Thyroid gland (tissue), 4 donors: Measurements from ENCODE around the gene ST7.
"Not testable (repeated sequence)": the region's sequence is repeated elsewhere in the genome, so short reads cannot be mapped to it uniquely, and the experiment has no call there.

Experiments used
- CTCF ChIP-seq, 6 experiments: fragments of 200-600 bp in 3 of 6; fragments of 450-650 bp in 3 of 6; sonication (generic) in 3 of 6; IDR thresholded peaks; one replicate each; pipeline ENCODE4 v1.5.1; 2016 to 2019; ENCODE audit warnings: antibody characterized with exemption in 6 of 6, mild to moderate bottlenecking in 2 of 6, inconsistent platforms in 1 of 6, moderate library complexity in 1 of 6
- POLR2A ChIP-seq, 2 donors: fragments of 450-650 bp; IDR thresholded peaks; one replicate each; pipeline ENCODE4 v1.6.1; 2017; ENCODE audit warnings: antibody characterized with exemption in 2 of 2, mild to moderate bottlenecking in 2 of 2, moderate library complexity in 1 of 2

- not testable (repeated sequence) for TF ChIP-seq CTCF, POLR2A (IDR thresholded peaks at IDR 0.05)
Measured at GRCh38 chr7:117120321-117120720, 167.0 kb downstream of the ST7 start.
